Liver (tissue), 3 donors: ENCODE results near the gene DENND4A.

Source experiments
- EGR1 ChIP-seq, 2 donors: IDR thresholded peaks; 2 replicates each; pipeline ENCODE4 v1.6.1; 2016 to 2018; ENCODE audit warnings: antibody characterized with exemption in 2 of 2, low read depth in 2 of 2
- FOXA1 ChIP-seq: IDR thresholded peaks from 2 replicates; pipeline ENCODE4 v1.6.1; 2016; ENCODE audit warnings: antibody characterized with exemption
- GABPA ChIP-seq, 2 donors: IDR thresholded peaks in 1 of 2; conservative IDR thresholded peaks in 1 of 2; 2 replicates each; pipeline ENCODE4 v1.6.1; 2016; ENCODE audit warnings: antibody characterized with exemption in 2 of 2, mild to moderate bottlenecking in 1 of 2, moderate library complexity in 1 of 2
- RAD21 ChIP-seq, 2 donors: IDR thresholded peaks; 2 replicates each; pipeline ENCODE4 v1.6.1; 2016; ENCODE audit warnings: antibody characterized with exemption in 2 of 2, mild to moderate bottlenecking in 2 of 2
- RXRA ChIP-seq, 2 donors: IDR thresholded peaks; 2 replicates each; pipeline ENCODE4 v1.6.1; 2017 to 2018; ENCODE audit warnings: antibody characterized with exemption in 2 of 2, mild to moderate bottlenecking in 1 of 2
- SP1 ChIP-seq: IDR thresholded peaks from 2 replicates; pipeline ENCODE4 v1.6.1; 2018; ENCODE audit warnings: antibody characterized with exemption, mild to moderate bottlenecking
- TAF1 ChIP-seq: conservative IDR thresholded peaks from 2 replicates; pipeline ENCODE4 v1.6.1; 2016; ENCODE audit warnings: antibody characterized with exemption, mild to moderate bottlenecking
- YY1 ChIP-seq: IDR thresholded peaks from 2 replicates; pipeline ENCODE4 v1.6.1; 2016; ENCODE audit warnings: antibody characterized with exemption, mild to moderate bottlenecking
- TF ChIP-seq, protein P1 (sequence below): fragments of 150-350 bp; IDR thresholded peaks from 2 replicates; pipeline ENCODE4 v1.5.1; 2017; ENCODE audit warnings: improper control_type of control experiment, low read depth, low read length; ENCODE audit not compliant: missing input control
- TF ChIP-seq, protein P2 (sequence below): IDR thresholded peaks from 2 replicates; pipeline ENCODE4 v1.6.1; 2016; ENCODE audit warnings: antibody characterized with exemption, mild to moderate bottlenecking
- TF ChIP-seq, protein P3 (sequence below): IDR thresholded peaks from 2 replicates; pipeline ENCODE4 v1.6.1; 2016; ENCODE audit warnings: antibody characterized with exemption
- donor health status: healthy.
- donor health status: healthy.

DNA sequence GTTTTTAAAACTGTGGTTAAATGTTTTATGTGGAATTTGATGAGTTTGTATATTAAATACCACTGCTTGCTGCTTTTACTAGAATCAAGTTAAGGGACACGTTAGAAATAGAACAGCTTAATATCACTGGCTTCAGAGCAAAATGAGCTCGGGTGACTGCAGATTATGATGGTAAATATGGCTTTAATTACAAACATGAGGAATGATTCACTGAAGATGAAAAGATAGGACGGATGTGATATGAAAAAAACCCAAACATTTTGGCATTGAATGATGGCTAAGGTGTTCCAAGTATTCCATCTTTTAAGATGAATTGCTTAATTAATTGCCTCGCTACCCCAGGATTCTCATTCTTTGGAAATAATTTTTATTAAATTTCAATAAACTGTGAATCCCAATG lies 136.6 kb downstream of the DENND4A start:
- TF ChIP-seq GABPA (IDR thresholded peaks at IDR 0.05 in 1 of 2, conservative IDR thresholded peaks at IDR 0.05 in 1 of 2) (no peak), SP1 (no peak), YY1 (no peak), RAD21 (IDR thresholded peaks at IDR 0.05) (no peak), FOXA1 (no peak), EGR1 (IDR thresholded peaks at IDR 0.05; ENCODE audit: low read depth in 2 of 2) (no peak), RXRA (IDR thresholded peaks at IDR 0.05) (no peak), TAF1 (no peak)
- TF ChIP-seq, protein P1, sequence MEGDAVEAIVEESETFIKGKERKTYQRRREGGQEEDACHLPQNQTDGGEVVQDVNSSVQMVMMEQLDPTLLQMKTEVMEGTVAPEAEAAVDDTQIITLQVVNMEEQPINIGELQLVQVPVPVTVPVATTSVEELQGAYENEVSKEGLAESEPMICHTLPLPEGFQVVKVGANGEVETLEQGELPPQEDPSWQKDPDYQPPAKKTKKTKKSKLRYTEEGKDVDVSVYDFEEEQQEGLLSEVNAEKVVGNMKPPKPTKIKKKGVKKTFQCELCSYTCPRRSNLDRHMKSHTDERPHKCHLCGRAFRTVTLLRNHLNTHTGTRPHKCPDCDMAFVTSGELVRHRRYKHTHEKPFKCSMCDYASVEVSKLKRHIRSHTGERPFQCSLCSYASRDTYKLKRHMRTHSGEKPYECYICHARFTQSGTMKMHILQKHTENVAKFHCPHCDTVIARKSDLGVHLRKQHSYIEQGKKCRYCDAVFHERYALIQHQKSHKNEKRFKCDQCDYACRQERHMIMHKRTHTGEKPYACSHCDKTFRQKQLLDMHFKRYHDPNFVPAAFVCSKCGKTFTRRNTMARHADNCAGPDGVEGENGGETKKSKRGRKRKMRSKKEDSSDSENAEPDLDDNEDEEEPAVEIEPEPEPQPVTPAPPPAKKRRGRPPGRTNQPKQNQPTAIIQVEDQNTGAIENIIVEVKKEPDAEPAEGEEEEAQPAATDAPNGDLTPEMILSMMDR: no peak
- TF ChIP-seq, protein P2, sequence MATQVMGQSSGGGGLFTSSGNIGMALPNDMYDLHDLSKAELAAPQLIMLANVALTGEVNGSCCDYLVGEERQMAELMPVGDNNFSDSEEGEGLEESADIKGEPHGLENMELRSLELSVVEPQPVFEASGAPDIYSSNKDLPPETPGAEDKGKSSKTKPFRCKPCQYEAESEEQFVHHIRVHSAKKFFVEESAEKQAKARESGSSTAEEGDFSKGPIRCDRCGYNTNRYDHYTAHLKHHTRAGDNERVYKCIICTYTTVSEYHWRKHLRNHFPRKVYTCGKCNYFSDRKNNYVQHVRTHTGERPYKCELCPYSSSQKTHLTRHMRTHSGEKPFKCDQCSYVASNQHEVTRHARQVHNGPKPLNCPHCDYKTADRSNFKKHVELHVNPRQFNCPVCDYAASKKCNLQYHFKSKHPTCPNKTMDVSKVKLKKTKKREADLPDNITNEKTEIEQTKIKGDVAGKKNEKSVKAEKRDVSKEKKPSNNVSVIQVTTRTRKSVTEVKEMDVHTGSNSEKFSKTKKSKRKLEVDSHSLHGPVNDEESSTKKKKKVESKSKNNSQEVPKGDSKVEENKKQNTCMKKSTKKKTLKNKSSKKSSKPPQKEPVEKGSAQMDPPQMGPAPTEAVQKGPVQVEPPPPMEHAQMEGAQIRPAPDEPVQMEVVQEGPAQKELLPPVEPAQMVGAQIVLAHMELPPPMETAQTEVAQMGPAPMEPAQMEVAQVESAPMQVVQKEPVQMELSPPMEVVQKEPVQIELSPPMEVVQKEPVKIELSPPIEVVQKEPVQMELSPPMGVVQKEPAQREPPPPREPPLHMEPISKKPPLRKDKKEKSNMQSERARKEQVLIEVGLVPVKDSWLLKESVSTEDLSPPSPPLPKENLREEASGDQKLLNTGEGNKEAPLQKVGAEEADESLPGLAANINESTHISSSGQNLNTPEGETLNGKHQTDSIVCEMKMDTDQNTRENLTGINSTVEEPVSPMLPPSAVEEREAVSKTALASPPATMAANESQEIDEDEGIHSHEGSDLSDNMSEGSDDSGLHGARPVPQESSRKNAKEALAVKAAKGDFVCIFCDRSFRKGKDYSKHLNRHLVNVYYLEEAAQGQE: no peak
- TF ChIP-seq, protein P3, sequence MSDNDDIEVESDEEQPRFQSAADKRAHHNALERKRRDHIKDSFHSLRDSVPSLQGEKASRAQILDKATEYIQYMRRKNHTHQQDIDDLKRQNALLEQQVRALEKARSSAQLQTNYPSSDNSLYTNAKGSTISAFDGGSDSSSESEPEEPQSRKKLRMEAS: no peak
